PC-3 (cell line): ENCODE data around the gene NDP. TPM values are rescaled to one million over a fixed set of nuclear protein-coding genes. Genes with fewer than 3 reads are reported as not detected.

Source experiments
- total RNA-seq: library from RNA; depleted of rRNA; stranded (reverse); fragments of >200 nt; gene quantifications from 2 replicates; pipeline ENCODE4 v1.2.3, GENCODE V29; 2014; rRNA removed

The NDP gene
- total RNA-seq, 1 experiment from 2014 or later: 4.4 TPM

Other genes with a start within 250 kb of the NDP start
- gene MAOB, start 90.9 kb downstream of the NDP start, total RNA-seq: not detected in 2 replicates